K562 (cell line): Measurements from ENCODE around the gene LAMA5. TPM values are rescaled to one million over a fixed set of nuclear protein-coding genes. Genes with fewer than 3 reads are reported as not detected.

Source experiments
- NCOA1 ChIP-seq: fragments of 450-650 bp; IDR thresholded peaks from 2 replicates; pipeline ENCODE4 v1.6.1; 2016; ENCODE audit warnings: low read depth
- RBM17 ChIP-seq: fragments of 200-400 bp; formaldehyde crosslinking; IDR thresholded peaks from 2 replicates; pipeline ENCODE4 v1.6.1; 2017; ENCODE audit warnings: low read depth, mild to moderate bottlenecking, low read length, borderline replicate concordance
- SMAD3 ChIP-seq: fragments of 450-650 bp; formaldehyde crosslinking; conservative IDR thresholded peaks from 2 replicates; pipeline ENCODE4 v1.4.0; 2020; ENCODE audit warnings: mild to moderate bottlenecking
- SMARCE1 ChIP-seq: fragments of 450-650 bp; IDR thresholded peaks from 2 replicates; pipeline ENCODE4 v1.7.1; 2016; ENCODE audit warnings: mild to moderate bottlenecking
- SRSF3 ChIP-seq: fragments of 200-400 bp; formaldehyde crosslinking; IDR thresholded peaks from 2 replicates; pipeline ENCODE4 v1.6.1; 2016; ENCODE audit warnings: mild to moderate bottlenecking, low read length, moderate library complexity; ENCODE audit not compliant: insufficient read depth
- ZNF57 ChIP-seq: fragments of 450-650 bp; formaldehyde crosslinking; IDR thresholded peaks from 2 replicates; pipeline ENCODE4 v1.4.0; 2020; ENCODE audit warnings: mild to moderate bottlenecking, moderate library complexity
- polyA plus RNA-seq, 8 experiments: library from polyadenylated mRNA; depleted of rRNA in 4 of 8; stranded (reverse) in 5 of 8; unstranded in 3 of 8; fragments of >200 nt; fragmentation: Nextera tagmentation in 2 of 8; fragmentation: Illumina TruSeq in 1 of 8; extraction: Ambion mirVana in 2 of 8; extraction: Trizol in 1 of 8; gene quantifications; 2 replicates each; pipeline versions ENCODE4 v1.2.1 to v1.2.3, GENCODE V29; 2011 to 2014; ENCODE audit warnings: inconsistent platforms in 1 of 8, missing spikeins in 1 of 8
- total RNA-seq, 7 experiments: library from RNA; depleted of rRNA in 6 of 7; stranded (reverse); fragments of >200 nt in 6 of 7; fragmentation: Illumina TruSeq in 2 of 7; extraction: Trizol in 2 of 7; gene quantifications; 2 replicates each; pipeline versions ENCODE4 v1.2.1 to v1.2.3, GENCODE V29; 2011 to 2021; ENCODE audit warnings: low replicate concordance in 1 of 7
- TF ChIP-seq, protein P1 (sequence below): fragments of 450-650 bp; IDR thresholded peaks from 2 replicates; pipeline ENCODE4 v1.6.1; 2016; ENCODE audit warnings: mild to moderate bottlenecking
- TF ChIP-seq, protein P2 (sequence below): IDR thresholded peaks from 2 replicates; pipeline ENCODE4 v1.6.1; 2012; ENCODE audit warnings: low read depth, low read length, improper control_type of control experiment, borderline replicate concordance
- TF ChIP-seq, protein P3 (sequence below): fragments of 250-450 bp; sonication (Bioruptor Pico); IDR thresholded peaks from 2 replicates; pipeline ENCODE4 v1.4.0; 2020; ENCODE audit warnings: mild to moderate bottlenecking, moderate library complexity
- TF ChIP-seq, protein P4 (sequence below): fragments of 150-350 bp; conservative IDR thresholded peaks from 2 replicates; pipeline ENCODE4 v1.6.1; 2014; ENCODE audit warnings: low read length

The LAMA5 gene
- total and polyA plus RNA-seq, 9 of the 15 experiments (the other 6 are each of a cell fraction or from before 2014, with no cell fraction given) = 0.31 to 101 (median 7.8) TPM

DNA sequence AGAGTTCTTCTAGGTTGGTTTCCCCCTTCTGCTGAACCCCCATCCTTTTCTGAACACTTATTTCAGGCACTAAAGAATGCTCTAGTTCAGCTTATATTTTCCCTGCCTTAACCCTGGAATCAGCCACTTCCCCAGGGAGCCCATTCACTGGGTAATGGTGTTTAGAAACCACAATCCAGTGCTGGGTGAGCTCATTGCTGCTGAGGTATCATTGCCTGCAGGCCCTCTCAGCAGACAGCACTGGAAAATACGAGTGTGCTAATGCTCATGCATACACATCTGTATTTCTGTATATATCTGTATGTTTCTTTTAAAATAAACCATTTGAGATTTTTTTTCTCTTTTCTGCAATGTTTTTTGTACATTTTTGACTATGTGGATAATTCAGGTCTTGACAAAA lies 101.7 kb downstream of the LAMA5 start (continued):
- TF ChIP-seq, protein P1, sequence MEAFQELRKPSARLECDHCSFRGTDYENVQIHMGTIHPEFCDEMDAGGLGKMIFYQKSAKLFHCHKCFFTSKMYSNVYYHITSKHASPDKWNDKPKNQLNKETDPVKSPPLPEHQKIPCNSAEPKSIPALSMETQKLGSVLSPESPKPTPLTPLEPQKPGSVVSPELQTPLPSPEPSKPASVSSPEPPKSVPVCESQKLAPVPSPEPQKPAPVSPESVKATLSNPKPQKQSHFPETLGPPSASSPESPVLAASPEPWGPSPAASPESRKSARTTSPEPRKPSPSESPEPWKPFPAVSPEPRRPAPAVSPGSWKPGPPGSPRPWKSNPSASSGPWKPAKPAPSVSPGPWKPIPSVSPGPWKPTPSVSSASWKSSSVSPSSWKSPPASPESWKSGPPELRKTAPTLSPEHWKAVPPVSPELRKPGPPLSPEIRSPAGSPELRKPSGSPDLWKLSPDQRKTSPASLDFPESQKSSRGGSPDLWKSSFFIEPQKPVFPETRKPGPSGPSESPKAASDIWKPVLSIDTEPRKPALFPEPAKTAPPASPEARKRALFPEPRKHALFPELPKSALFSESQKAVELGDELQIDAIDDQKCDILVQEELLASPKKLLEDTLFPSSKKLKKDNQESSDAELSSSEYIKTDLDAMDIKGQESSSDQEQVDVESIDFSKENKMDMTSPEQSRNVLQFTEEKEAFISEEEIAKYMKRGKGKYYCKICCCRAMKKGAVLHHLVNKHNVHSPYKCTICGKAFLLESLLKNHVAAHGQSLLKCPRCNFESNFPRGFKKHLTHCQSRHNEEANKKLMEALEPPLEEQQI = no peak
- no peak for TF ChIP-seq NCOA1
- no peak for TF ChIP-seq RBM17
- no peak for TF ChIP-seq SRSF3
- no peak for TF ChIP-seq SMAD3 (CRISPR knock-in tag)
- TF ChIP-seq, protein P2, sequence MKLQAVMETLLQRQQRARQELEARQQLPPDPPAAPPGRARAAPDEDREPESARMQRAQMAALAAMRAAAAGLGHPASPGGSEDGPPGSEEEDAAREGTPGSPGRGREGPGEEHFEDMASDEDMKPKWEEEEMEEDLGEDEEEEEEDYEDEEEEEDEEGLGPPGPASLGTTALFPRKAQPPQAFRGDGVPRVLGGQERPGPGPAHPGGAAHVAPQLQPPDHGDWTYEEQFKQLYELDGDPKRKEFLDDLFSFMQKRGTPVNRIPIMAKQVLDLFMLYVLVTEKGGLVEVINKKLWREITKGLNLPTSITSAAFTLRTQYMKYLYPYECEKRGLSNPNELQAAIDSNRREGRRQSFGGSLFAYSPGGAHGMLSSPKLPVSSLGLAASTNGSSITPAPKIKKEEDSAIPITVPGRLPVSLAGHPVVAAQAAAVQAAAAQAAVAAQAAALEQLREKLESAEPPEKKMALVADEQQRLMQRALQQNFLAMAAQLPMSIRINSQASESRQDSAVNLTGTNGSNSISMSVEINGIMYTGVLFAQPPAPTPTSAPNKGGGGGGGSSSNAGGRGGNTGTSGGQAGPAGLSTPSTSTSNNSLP = no peak
- no peak for TF ChIP-seq ZNF57 (CRISPR knock-in tag)
- TF ChIP-seq, protein P3, sequence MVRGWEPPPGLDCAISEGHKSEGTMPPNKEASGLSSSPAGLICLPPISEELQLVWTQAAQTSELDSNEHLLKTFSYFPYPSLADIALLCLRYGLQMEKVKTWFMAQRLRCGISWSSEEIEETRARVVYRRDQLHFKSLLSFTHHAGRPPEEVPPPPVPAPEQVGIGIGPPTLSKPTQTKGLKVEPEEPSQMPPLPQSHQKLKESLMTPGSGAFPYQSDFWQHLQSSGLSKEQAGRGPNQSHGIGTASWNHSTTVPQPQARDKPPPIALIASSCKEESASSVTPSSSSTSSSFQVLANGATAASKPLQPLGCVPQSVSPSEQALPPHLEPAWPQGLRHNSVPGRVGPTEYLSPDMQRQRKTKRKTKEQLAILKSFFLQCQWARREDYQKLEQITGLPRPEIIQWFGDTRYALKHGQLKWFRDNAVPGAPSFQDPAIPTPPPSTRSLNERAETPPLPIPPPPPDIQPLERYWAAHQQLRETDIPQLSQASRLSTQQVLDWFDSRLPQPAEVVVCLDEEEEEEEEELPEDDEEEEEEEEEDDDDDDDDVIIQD = no peak
- TF ChIP-seq, protein P4, sequence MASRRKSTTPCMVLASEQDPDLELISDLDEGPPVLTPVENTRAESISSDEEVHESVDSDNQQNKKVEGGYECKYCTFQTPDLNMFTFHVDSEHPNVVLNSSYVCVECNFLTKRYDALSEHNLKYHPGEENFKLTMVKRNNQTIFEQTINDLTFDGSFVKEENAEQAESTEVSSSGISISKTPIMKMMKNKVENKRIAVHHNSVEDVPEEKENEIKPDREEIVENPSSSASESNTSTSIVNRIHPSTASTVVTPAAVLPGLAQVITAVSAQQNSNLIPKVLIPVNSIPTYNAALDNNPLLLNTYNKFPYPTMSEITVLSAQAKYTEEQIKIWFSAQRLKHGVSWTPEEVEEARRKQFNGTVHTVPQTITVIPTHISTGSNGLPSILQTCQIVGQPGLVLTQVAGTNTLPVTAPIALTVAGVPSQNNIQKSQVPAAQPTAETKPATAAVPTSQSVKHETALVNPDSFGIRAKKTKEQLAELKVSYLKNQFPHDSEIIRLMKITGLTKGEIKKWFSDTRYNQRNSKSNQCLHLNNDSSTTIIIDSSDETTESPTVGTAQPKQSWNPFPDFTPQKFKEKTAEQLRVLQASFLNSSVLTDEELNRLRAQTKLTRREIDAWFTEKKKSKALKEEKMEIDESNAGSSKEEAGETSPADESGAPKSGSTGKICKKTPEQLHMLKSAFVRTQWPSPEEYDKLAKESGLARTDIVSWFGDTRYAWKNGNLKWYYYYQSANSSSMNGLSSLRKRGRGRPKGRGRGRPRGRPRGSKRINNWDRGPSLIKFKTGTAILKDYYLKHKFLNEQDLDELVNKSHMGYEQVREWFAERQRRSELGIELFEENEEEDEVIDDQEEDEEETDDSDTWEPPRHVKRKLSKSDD = no peak
- TF ChIP-seq SMARCE1 = no peak
- TF ChIP-seq, all 486 proteins: peak for 0
